ENCODE measurements around the gene MAFG. TPM values are rescaled to one million over a fixed set of nuclear protein-coding genes. Genes with fewer than 3 reads are reported as not detected.

Gene MAFG
- total and polyA plus RNA-seq, 2 of the 13 experiments (the other 11 are each of a cell fraction or from before 2014, with no cell fraction given) = 14.5 to 20.0 TPM

DNA sequence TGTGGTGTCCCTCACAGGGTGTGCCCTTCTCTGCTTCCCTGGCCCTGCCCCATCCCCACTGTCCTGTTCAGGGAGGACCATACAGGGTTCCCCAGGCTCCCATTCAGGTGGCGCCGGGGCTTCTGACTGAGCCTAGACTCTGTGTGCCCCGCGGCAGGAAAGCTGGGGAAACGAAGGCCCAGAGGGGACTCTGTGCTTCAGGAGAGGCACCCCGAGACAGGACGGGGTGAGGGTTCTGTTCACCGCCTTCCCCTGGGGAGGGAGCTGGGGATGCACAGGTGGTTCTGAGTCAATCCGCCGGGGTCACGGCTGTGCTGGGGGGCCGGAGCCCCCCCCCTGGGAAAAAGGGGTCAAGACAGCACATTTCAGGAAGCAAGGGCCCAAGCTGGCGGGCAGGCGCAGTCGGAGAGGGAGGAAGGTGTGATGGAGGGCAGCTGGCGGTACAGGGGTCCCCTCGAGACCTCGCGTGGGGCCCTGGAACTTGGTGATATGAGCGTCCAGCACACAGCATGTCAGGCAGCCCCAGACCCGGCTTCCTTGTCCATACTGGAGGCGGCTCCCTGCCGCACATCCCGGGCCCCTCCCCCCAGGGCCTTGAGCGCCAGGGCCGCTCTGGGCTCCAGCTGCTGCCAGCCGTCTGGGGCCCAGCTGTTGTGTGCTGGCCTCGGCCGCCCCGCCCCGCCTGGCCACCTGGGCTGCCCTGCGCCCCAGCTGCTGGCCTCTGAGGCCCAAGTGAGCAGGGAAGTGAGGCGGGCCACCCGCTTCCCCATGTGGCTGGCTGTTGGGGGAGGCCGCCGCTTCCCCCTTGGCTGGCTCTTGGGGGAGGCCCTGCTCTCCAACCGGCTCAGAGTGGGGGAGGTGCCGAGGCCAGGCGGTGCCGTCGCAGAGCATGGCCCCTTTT, 39.1 kb upstream of the MAFG start (continued):
- TF ChIP-seq SMAD1 (CRISPR knock-in tag; IDR thresholded peaks at IDR 0.05; ENCODE audit: borderline replicate concordance, low read depth) (peak; percentile 66; the same call in 1 of the 2 replicates), KLF9 (CRISPR knock-in tag; IDR thresholded peaks at IDR 0.05; ENCODE audit: low read depth) (peak; percentile 69; the same call in 1 of the 2 replicates), MEF2D (CRISPR knock-in tag; IDR thresholded peaks at IDR 0.05) (peak; percentile 59), TP53 (CRISPR knock-in tag; conservative IDR thresholded peaks at IDR 0.05) (0 out of 2 replicates have a peak, but pooled peaks have one; percentile 17), RNF2 (conservative IDR thresholded peaks at IDR 0.05; ENCODE audit: low read depth) (0 out of 2 replicates have a peak, but pooled peaks have one; percentile 21), ZBTB46 (CRISPR knock-in tag; IDR thresholded peaks at IDR 0.05; ENCODE audit: borderline replicate concordance) (peak; percentile 93), JUN (CRISPR knock-in tag; IDR thresholded peaks at IDR 0.05) (peak; percentile 86), HOXA3 (CRISPR knock-in tag; IDR thresholded peaks at IDR 0.05) (peak; percentile 95), HCFC1 (IDR thresholded peaks at IDR 0.05; ENCODE audit: low read depth, low read length) (no peak), ZHX1 (CRISPR knock-in tag; IDR thresholded peaks at IDR 0.05; ENCODE audit: low read depth) (peak; percentile 84), HOXD1 (CRISPR knock-in tag; IDR thresholded peaks at IDR 0.05) (peak; percentile 93), FLYWCH1 (CRISPR knock-in tag; IDR thresholded peaks at IDR 0.05) (no peak), REST (IDR thresholded peaks at IDR 0.05; ENCODE audit: borderline replicate concordance in 1 of 2, low read depth in 1 of 2, low read length in 2 of 2) (no peak; a peak in 1 of 4 replicates), FOXA1 (IDR thresholded peaks at IDR 0.05) (no peak), FOXA1 (CRISPR knock-in tag; IDR thresholded peaks at IDR 0.05) (peak; percentile 78), XRCC5 (optimal IDR thresholded peaks at IDR 0.05; ENCODE audit: low read length) (peak; percentile 48), ZC3H4 (CRISPR knock-in tag; IDR thresholded peaks at IDR 0.05; ENCODE audit: borderline replicate concordance) (peak; percentile 81; the same call in 1 of the 2 replicates), NFRKB (IDR thresholded peaks at IDR 0.05) (no peak), ZNF362 (CRISPR knock-in tag; IDR thresholded peaks at IDR 0.05; ENCODE audit: borderline replicate concordance) (peak; percentile 65; the same call in 1 of the 2 replicates), ZNF329 (CRISPR knock-in tag; IDR thresholded peaks at IDR 0.05; ENCODE audit: low read depth) (peak; percentile 43; the same call in 1 of the 2 replicates)

Measured in HepG2 (cell line).